WTC11 (cell line): ENCODE results near the gene SP3. TPM values are rescaled to one million over a fixed set of nuclear protein-coding genes. Genes with fewer than 3 reads are reported as not detected.

Experiments
- ATAC-seq: fragments of 200-7000 bp; cut with Tn5 transposase; 2 replicates; pipeline ENCODE4 v1.10.0; 2021; ENCODE audit warnings: mild to moderate bottlenecking, moderate library complexity
- CTCF ChIA-PET: fragments of 300-600 bp; sonication (Branson Sonifier 250); formaldehyde crosslinking; loops from one replicate; lab custom pipeline; 2021; ENCODE audit warnings: antibody characterized with exemption; lab: Charles Lee
- POLR2A ChIA-PET: fragments of 350-600 bp; sonication (Branson Sonifier 250); formaldehyde crosslinking; loops from one replicate; lab custom pipeline; 2021; ENCODE audit warnings: antibody characterized with exemption; lab: Charles Lee
- DNase-seq: peaks from one replicate; pipeline ENCODE4 v3.0.0; 2021; ENCODE audit warnings: low spot score
- H3K27ac Mint-ChIP-seq: 2 replicates; pipeline ENCODE4 v1.8.0; 2021; ENCODE audit warnings: mixed read lengths
- H3K27me3 Mint-ChIP-seq: 2 replicates; pipeline ENCODE4 v1.8.0; 2021; ENCODE audit warnings: low read depth, mild to moderate bottlenecking, moderate library complexity, mixed read lengths
- H3K36me3 Mint-ChIP-seq: 2 replicates; pipeline ENCODE4 v1.8.0; 2021; ENCODE audit warnings: mixed read lengths
- H3K4me1 Mint-ChIP-seq: 2 replicates; pipeline ENCODE4 v1.8.0; 2022; ENCODE audit warnings: mixed read lengths
- H3K4me3 Mint-ChIP-seq: 2 replicates; pipeline ENCODE4 v1.8.0; 2021; ENCODE audit warnings: mild to moderate bottlenecking, moderate library complexity, mixed read lengths
- H3K9me3 Mint-ChIP-seq: 2 replicates; pipeline ENCODE4 v1.8.0; 2021; ENCODE audit warnings: mixed read lengths
- AFF4 ChIP-seq: sonication (generic); formaldehyde crosslinking; IDR thresholded peaks from 2 replicates; pipeline ENCODE4 v1.8.1; 2023; ENCODE audit warnings: mild to moderate bottlenecking, missing genetic modification reagents, borderline replicate concordance
- AR ChIP-seq: fragments of 250-450 bp; sonication (Bioruptor Pico); IDR thresholded peaks from 2 replicates; pipeline ENCODE4 v1.9.0; 2021; ENCODE audit warnings: mild to moderate bottlenecking
- CTCF ChIP-seq: fragments of 200-600 bp; IDR thresholded peaks from 2 replicates; pipeline ENCODE4 v1.8.0; 2022; ENCODE audit warnings: antibody characterized with exemption
- ELF4 ChIP-seq: sonication (generic); formaldehyde crosslinking; IDR thresholded peaks from 2 replicates; pipeline ENCODE4 v1.8.1; 2022; ENCODE audit warnings: low read depth, mild to moderate bottlenecking, moderate library complexity, missing genetic modification reagents
- JUN ChIP-seq: sonication (generic); formaldehyde crosslinking; IDR thresholded peaks from 2 replicates; pipeline ENCODE4 v1.8.0; 2023; ENCODE audit warnings: mild to moderate bottlenecking, missing genetic modification reagents
- KAT7 ChIP-seq: sonication (generic); formaldehyde crosslinking; IDR thresholded peaks from 2 replicates; pipeline ENCODE4 v1.8.1; 2023; ENCODE audit warnings: missing genetic modification reagents, mild to moderate bottlenecking, borderline replicate concordance
- NFYB ChIP-seq: sonication (generic); formaldehyde crosslinking; conservative IDR thresholded peaks from 2 replicates; pipeline ENCODE4 v1.8.0; 2022; ENCODE audit warnings: low read depth, missing genetic modification reagents
- PRDM15 ChIP-seq: sonication (generic); formaldehyde crosslinking; IDR thresholded peaks from 2 replicates; pipeline ENCODE4 v1.8.0; 2022; ENCODE audit warnings: missing genetic modification reagents
- RORB ChIP-seq: fragments of 250-450 bp; sonication (Bioruptor Pico); IDR thresholded peaks from 2 replicates; pipeline ENCODE4 v1.9.0; 2021; ENCODE audit warnings: mild to moderate bottlenecking
- SOX15 ChIP-seq: fragments of 250-450 bp; sonication (Bioruptor Pico); IDR thresholded peaks from 2 replicates; pipeline ENCODE4 v1.9.0; 2021; ENCODE audit warnings: mild to moderate bottlenecking
- TCF7 ChIP-seq: sonication (generic); formaldehyde crosslinking; IDR thresholded peaks from 2 replicates; pipeline ENCODE4 v1.8.0; 2022; ENCODE audit warnings: mild to moderate bottlenecking, low read depth, missing genetic modification reagents, moderate library complexity
- TEAD4 ChIP-seq: sonication (generic); formaldehyde crosslinking; IDR thresholded peaks from 2 replicates; pipeline ENCODE4 v1.8.0; 2022; ENCODE audit warnings: mild to moderate bottlenecking, missing genetic modification reagents
- ZNF396 ChIP-seq: fragments of 250-450 bp; sonication (Bioruptor Pico); IDR thresholded peaks from 2 replicates; pipeline ENCODE4 v1.8.0; 2021; ENCODE audit warnings: mild to moderate bottlenecking, moderate library complexity, borderline replicate concordance
- ZNF425 ChIP-seq: fragments of 250-450 bp; sonication (Bioruptor Pico); conservative IDR thresholded peaks from 2 replicates; pipeline ENCODE4 v1.9.0; 2021; ENCODE audit warnings: mild to moderate bottlenecking
- ZNF512 ChIP-seq: sonication (generic); formaldehyde crosslinking; IDR thresholded peaks from 2 replicates; pipeline ENCODE4 v1.8.1; 2022; ENCODE audit warnings: missing genetic modification reagents, borderline replicate concordance
- ZNF671 ChIP-seq: fragments of 250-450 bp; sonication (Bioruptor Pico); IDR thresholded peaks from 2 replicates; pipeline ENCODE4 v1.8.0; 2021; ENCODE audit warnings: mild to moderate bottlenecking
- total RNA-seq: library from RNA; stranded (reverse); gene quantifications from 3 replicates; pipeline ENCODE4 v1.2.3, GENCODE V29; 2021

The SP3 gene
- total RNA-seq, 1 experiment from 2014 or later: 88.5 TPM

- Mint-ChIP-seq H3K9me3 (0 out of 2 replicates have a peak, but pooled peaks cover 4% of the 10 kb centered on the region), H3K27ac (no peak overlapping the region), H3K4me1 (no peaks in the 10 kb centered on the region), H3K27me3 (no peaks in the 10 kb centered on the region), H3K4me3 (no peak overlapping the region), H3K36me3 (peaks cover 10% of the 10 kb centered on the region; the same call in 1 of the 2 replicates)
- ChIA-PET CTCF (no interaction called here), POLR2A (no interaction called here)
- ATAC-seq: no peak
- no peak for TF ChIP-seq TCF7
- TF ChIP-seq AR: no peak
- TF ChIP-seq KAT7 (CRISPR knock-in tag): no peak
- TF ChIP-seq NFYB: no peak
- TF ChIP-seq ELF4: no peak
- no peak for DNase-seq
These were observed 40.9 kb downstream of the SP3 start for GRCh38 chr2:173924285-173924684.

- CTCF ChIA-PET: no interaction called here
- Mint-ChIP-seq H3K27me3 (no peaks in the 10 kb centered on the region), H3K9me3 (0 out of 2 replicates have a peak, but pooled peaks cover 1% of the 10 kb centered on the region), H3K4me3 (no peak overlapping the region), H3K27ac (no peak overlapping the region), H3K4me1 (no peaks in the 10 kb centered on the region), H3K36me3 (peaks cover 20% of the 10 kb centered on the region)
- no peak for DNase-seq
- no peak for TF ChIP-seq CTCF
- TF ChIP-seq ZNF425 (CRISPR knock-in tag): no peak
- no peak for TF ChIP-seq JUN (CRISPR knock-in tag)
- no peak for TF ChIP-seq ZNF396 (CRISPR knock-in tag)
- TF ChIP-seq AFF4: no peak
- no peak for TF ChIP-seq RORB (CRISPR knock-in tag)
- ATAC-seq: no peak
- POLR2A ChIA-PET: interaction anchor here (0.5 kb wide), 1 partner anchor 536 kb away, joined by 3 read pairs; no protein-coding TSS in a partner anchor
These were observed 42.4 kb downstream of the SP3 start for GRCh38 chr2:173922760-173923159.

GRCh38 chr2:173922068-173922467 is 43.1 kb downstream of the SP3 start:
- POLR2A ChIA-PET: no interaction called here
- H3K36me3 Mint-ChIP-seq: peaks cover 25% of the 10 kb centered on the region
- no peak overlapping the region; the same call in 1 of the 2 replicates for H3K27ac Mint-ChIP-seq
- CTCF ChIA-PET: no interaction called here
- ATAC-seq (no peak), DNase-seq (no peak)
- H3K27me3 Mint-ChIP-seq: no peaks in the 10 kb centered on the region
- H3K9me3 Mint-ChIP-seq: no peaks in the 10 kb centered on the region
- H3K4me3 Mint-ChIP-seq: no peak overlapping the region
- no peaks in the 10 kb centered on the region for H3K4me1 Mint-ChIP-seq
- TF ChIP-seq ZNF512 (CRISPR knock-in tag) (no peak), SOX15 (CRISPR knock-in tag) (no peak), PRDM15 (CRISPR knock-in tag) (no peak), ZNF671 (CRISPR knock-in tag) (no peak), NFYB (no peak), TEAD4 (no peak), ELF4 (no peak)
